Measurements from ENCODE around the gene PSMB5. TPM values are rescaled to one million over a fixed set of nuclear protein-coding genes. Genes with fewer than 3 reads are reported as not detected.
"Not testable (repeated sequence)": the region's sequence is repeated elsewhere in the genome, so short reads cannot be mapped to it uniquely, and the experiment has no call there.

PSMB5 gene
- total RNA-seq, 4 donors from 2014 or later, result 90.2 to 154 (median 113) TPM

GRCh38 chr14:23018107-23018506 is 16.6 kb downstream of the PSMB5 start:
- TF ChIP-seq CTCF (IDR thresholded peaks at IDR 0.05) (no peak), EP300 (IDR thresholded peaks at IDR 0.05) (no peak), POLR2A (IDR thresholded peaks at IDR 0.05) (no peak)

GRCh38 chr14:23017091-23017490 is 17.6 kb downstream of the PSMB5 start:
- no peak overlapping the region for H3K4me3 ChIP-seq
- H3K27ac ChIP-seq, result no peak overlapping the region
- no peaks in the 10 kb centered on the region for H3K4me1 ChIP-seq
- peaks cover 0 to 5% (median 0%) of the 10 kb centered on the region in 3 donors for H3K36me3 ChIP-seq
- DNase-seq (ENCODE audit: low spot score in 2 of 2), result no peak
- no peaks in the 10 kb centered on the region for H3K9me3 ChIP-seq
- no peaks in the 10 kb centered on the region for H3K27me3 ChIP-seq
- TF ChIP-seq EP300 (IDR thresholded peaks at IDR 0.05) (no peak), POLR2A (IDR thresholded peaks at IDR 0.05) (no peak), CTCF (IDR thresholded peaks at IDR 0.05) (no peak)
- WGBS, 2 donors, result 82 to 95% methylated on average over 5 of the region's 5 CpGs

More at GRCh38 chr14:23018107-23018506, 16.6 kb downstream of the PSMB5 start:
- Histone ChIP-seq H3K36me3 (peaks cover 0 to 8% (median 0%) of the 10 kb centered on the region in 3 donors), H3K27ac (no peak overlapping the region), H3K9me3 (no peaks in the 10 kb centered on the region), H3K27me3 (no peaks in the 10 kb centered on the region), H3K4me1 (no peaks in the 10 kb centered on the region), H3K4me3 (no peak overlapping the region)
- DNase-seq (ENCODE audit: low spot score in 2 of 2), result no peak

GRCh38 chr14:23015618-23016017 is 19.1 kb downstream of the PSMB5 start:
- no peak overlapping the region for H3K4me3 ChIP-seq
- H3K27ac ChIP-seq, result no peak overlapping the region
- H3K4me1 ChIP-seq, result peaks cover 0 to under 1% (median 0%) of the 10 kb centered on the region in 4 donors
- WGBS, 2 donors, result 74 to 77% methylated on average over 4 of the region's 4 CpGs
- TF ChIP-seq POLR2A (IDR thresholded peaks at IDR 0.05) (no peak), EP300 (IDR thresholded peaks at IDR 0.05) (no peak), CTCF (IDR thresholded peaks at IDR 0.05) (no peak)
- H3K27me3 ChIP-seq, result no peaks in the 10 kb centered on the region
- H3K9me3 ChIP-seq, result no peaks in the 10 kb centered on the region
- DNase-seq (ENCODE audit: low spot score in 2 of 2), result no peak
- no peaks in the 10 kb centered on the region for H3K36me3 ChIP-seq

- peaks cover 0 to 15% (median 0%) of the 10 kb centered on the region in 4 donors for H3K4me1 ChIP-seq
- 80 to 81% methylated on average over 5 of the region's 5 CpGs for WGBS, 2 donors
Observed at GRCh38 chr14:23013749-23014054, 21.0 kb downstream of the PSMB5 start.

GRCh38 chr14:23013054-23013748 is 21.5 kb downstream of the PSMB5 start:
- TF ChIP-seq POLR2A (IDR thresholded peaks at IDR 0.05) (no peak), CTCF (IDR thresholded peaks at IDR 0.05) (no peak), EP300 (IDR thresholded peaks at IDR 0.05) (no peak)
- DNase-seq (ENCODE audit: low spot score in 2 of 2), result no peak
- Histone ChIP-seq H3K36me3 (no peaks in the 10 kb centered on the region), H3K4me1 (peaks cover 0 to 18% (median 0%) of the 10 kb centered on the region in 4 donors), H3K27ac (no peak overlapping the region), H3K9me3 (no peaks in the 10 kb centered on the region), H3K4me3 (no peak overlapping the region), H3K27me3 (no peaks in the 10 kb centered on the region)
- 77 to 84% methylated on average over 6 of the region's 6 CpGs for WGBS, 2 donors

More at GRCh38 chr14:23013749-23014054, 21.0 kb downstream of the PSMB5 start:
- H3K27me3 ChIP-seq; H3K27ac ChIP-seq; H3K4me3 ChIP-seq; H3K9me3 ChIP-seq; H3K36me3 ChIP-seq; DNase-seq (ENCODE audit: low spot score in 2 of 2): not testable (repeated sequence)
